H1 (cell line): Measurements from ENCODE around the gene MRPL28. TPM values are rescaled to one million over a fixed set of nuclear protein-coding genes. Genes with fewer than 3 reads are reported as not detected.

Experiments
- CTCF ChIA-PET: fragments of 300-600 bp; sonication (Branson Sonifier 250); formaldehyde crosslinking; loops from one replicate; lab custom pipeline; 2021; ENCODE audit not compliant: partially characterized antibody; lab: Charles Lee
- POLR2A ChIA-PET: fragments of 300-600 bp; sonication (Branson Sonifier 250); formaldehyde crosslinking; loops from one replicate; lab custom pipeline; 2021; ENCODE audit warnings: inconsistent platforms; ENCODE audit not compliant: partially characterized antibody; lab: Charles Lee
- DNase-seq, 2 experiments: peaks; one replicate each; pipeline versions ENCODE4 v3.0.0 to v3.0.0-alpha.2; 2010 to 2022; ENCODE audit warnings: low spot score in 2 of 2, low read depth in 1 of 2, mixed read lengths in 1 of 2
- FAIRE-seq: peaks from 2 replicates; lab custom pipeline; 2011; peaks lifted over from hg19 to GRCh38; lab: Jason Lieb, UNC
- H2AFZ ChIP-seq: 2 replicates; pipeline ENCODE4 v1.8.1; 2012; ENCODE audit warnings: low read length, inconsistent platforms
- H2AK5ac ChIP-seq: 2 replicates; pipeline ENCODE4 v1.6.1; 2013; ENCODE audit warnings: low read depth, low read length
- H2BK120ac ChIP-seq: replicated peaks from 2 replicates; pipeline ENCODE3; 2013; ENCODE audit warnings: low read depth, low read length, inconsistent platforms
- H2BK12ac ChIP-seq: 2 replicates; pipeline ENCODE4 v1.6.1; 2013; ENCODE audit warnings: low read depth, low read length
- H2BK15ac ChIP-seq: 2 replicates; pipeline ENCODE4 v1.6.1; 2013; ENCODE audit warnings: low read length
- H2BK20ac ChIP-seq: 2 replicates; pipeline ENCODE4 v1.6.1; 2013; ENCODE audit warnings: low read length
- H2BK5ac ChIP-seq: 2 replicates; pipeline ENCODE4 v1.6.1; 2013; ENCODE audit warnings: low read depth, low read length
- H3K14ac ChIP-seq: 2 replicates; pipeline ENCODE4 v1.6.1; 2013; ENCODE audit warnings: inconsistent platforms; ENCODE audit not compliant: insufficient read length
- H3K18ac ChIP-seq: 2 replicates; pipeline ENCODE4 v1.6.1; 2013; ENCODE audit warnings: low read length; ENCODE audit errors: extremely low read depth
- H3K23ac ChIP-seq: 2 replicates; pipeline ENCODE4 v1.6.1; 2013; ENCODE audit warnings: inconsistent platforms; ENCODE audit not compliant: insufficient read length
- H3K23me2 ChIP-seq: 2 replicates; pipeline ENCODE4 v1.6.1; 2013; ENCODE audit warnings: low read depth, low read length
- H3K27ac ChIP-seq: 2 replicates; pipeline ENCODE4 v1.6.1; 2011; ENCODE audit warnings: low read depth, low read length, inconsistent platforms
- H3K27me3 ChIP-seq, 4 experiments: replicated peaks in 1 of 4; 1 replicate in 1 of 4; 2 replicates in 3 of 4; pipeline versions ENCODE4 v1.6.1 to v1.8.1; 2011 to 2013; ENCODE audit warnings: low read length in 3 of 4, mild to moderate bottlenecking in 3 of 4, inconsistent platforms in 2 of 4, mixed read lengths in 2 of 4, moderate library complexity in 1 of 4; ENCODE audit not compliant: control insufficient read depth in 3 of 4, insufficient read depth in 3 of 4; ENCODE audit errors: extremely low read depth in 1 of 4
- H3K36me3 ChIP-seq, 4 experiments: 2 replicates each; pipeline versions ENCODE4 v1.6.1 to v1.8.1; 2011 to 2013; ENCODE audit warnings: mild to moderate bottlenecking in 4 of 4, low read length in 3 of 4, moderate library complexity in 2 of 4, control low read depth in 1 of 4, inconsistent platforms in 1 of 4; ENCODE audit not compliant: insufficient read depth in 4 of 4, control insufficient read depth in 2 of 4
- H3K4ac ChIP-seq: replicated peaks from 2 replicates; pipeline ENCODE3; 2013; ENCODE audit warnings: low read length, low read depth, mixed read lengths, inconsistent platforms; ENCODE audit not compliant: insufficient read length
- H3K4me1 ChIP-seq, 4 experiments: replicated peaks in 1 of 4; 1 replicate in 1 of 4; 2 replicates in 3 of 4; pipeline versions ENCODE4 v1.6.1 to v1.8.1; 2011 to 2013; ENCODE audit warnings: low read length in 3 of 4, inconsistent platforms in 2 of 4, mixed read lengths in 1 of 4; ENCODE audit not compliant: insufficient read depth in 4 of 4, control insufficient read depth in 3 of 4
- H3K4me2 ChIP-seq, 2 experiments: 2 replicates each; pipeline versions ENCODE4 v1.6.1 to v1.8.1; 2011 to 2013; ENCODE audit warnings: low read depth in 2 of 2, low read length in 2 of 2, control low read depth in 1 of 2, inconsistent platforms in 1 of 2, mild to moderate bottlenecking in 1 of 2; ENCODE audit not compliant: insufficient read depth in 1 of 2
- H3K4me3 ChIP-seq, 4 experiments: fragments of 200-600, 300-600 bp in 1 of 4; sonication (generic), shearing (Covaris generic), sonication (Bioruptor Twin) in 1 of 4; 2 replicates each; pipeline versions ENCODE4 v1.5.1 to v1.8.1; 2011 to 2016; ENCODE audit warnings: low read length in 4 of 4, low read depth in 3 of 4, control low read depth in 2 of 4, inconsistent platforms in 2 of 4, mild to moderate bottlenecking in 2 of 4, mixed read lengths in 1 of 4, moderate library complexity in 1 of 4; ENCODE audit not compliant: insufficient read depth in 2 of 4; ENCODE audit errors: extremely low read depth in 1 of 4
- H3K56ac ChIP-seq: replicated peaks from 2 replicates; pipeline ENCODE3; 2013; ENCODE audit warnings: low read depth, mild to moderate bottlenecking, mixed read lengths, low read length, inconsistent platforms; ENCODE audit not compliant: insufficient read length
- H3K79me1 ChIP-seq: 2 replicates; pipeline ENCODE4 v1.6.1; 2013; ENCODE audit warnings: low read depth, low read length, control low read depth
- H3K79me2 ChIP-seq, 2 experiments: 2 replicates each; pipeline versions ENCODE4 v1.6.1 to v1.8.1; 2012 to 2013; ENCODE audit warnings: low read length in 2 of 2, mild to moderate bottlenecking in 2 of 2, inconsistent platforms in 1 of 2; ENCODE audit not compliant: insufficient read depth in 2 of 2, control insufficient read depth in 1 of 2
- H3K9ac ChIP-seq, 4 experiments: replicated peaks in 1 of 4; 1 replicate in 1 of 4; 2 replicates in 3 of 4; pipeline versions ENCODE4 v1.6.1 to v1.8.1; 2011 to 2013; ENCODE audit warnings: low read depth in 3 of 4, low read length in 3 of 4, control low read depth in 2 of 4, mild to moderate bottlenecking in 2 of 4, moderate library complexity in 2 of 4, inconsistent platforms in 1 of 4; ENCODE audit errors: extremely low read depth in 1 of 4
- H3K9me3 ChIP-seq, 2 experiments: 2 replicates each; pipeline versions ENCODE4 v1.6.1 to v1.8.1; 2012 to 2013; ENCODE audit warnings: mild to moderate bottlenecking in 2 of 2, moderate library complexity in 2 of 2, control low read depth in 1 of 2, inconsistent platforms in 1 of 2, low read depth in 1 of 2, low read length in 1 of 2, mixed read lengths in 1 of 2; ENCODE audit not compliant: insufficient read depth in 2 of 2
- H4K20me1 ChIP-seq, 2 experiments: replicated peaks in 1 of 2; 2 replicates each; pipeline versions ENCODE3 to v1.8.1; 2011 to 2013; ENCODE audit warnings: inconsistent platforms in 2 of 2, low read length in 2 of 2, mild to moderate bottlenecking in 1 of 2; ENCODE audit not compliant: insufficient read depth in 2 of 2, control insufficient read depth in 1 of 2
- H4K5ac ChIP-seq: 2 replicates; pipeline ENCODE4 v1.6.1; 2013; ENCODE audit warnings: low read length, low read depth, mixed read lengths, inconsistent platforms; ENCODE audit not compliant: insufficient read length
- H4K8ac ChIP-seq: 2 replicates; pipeline ENCODE4 v1.8.0; 2013; ENCODE audit warnings: mild to moderate bottlenecking, moderate library complexity, low read length, inconsistent platforms; ENCODE audit not compliant: insufficient read depth; ENCODE audit errors: extremely low read depth
- H4K91ac ChIP-seq: replicated peaks from 2 replicates; pipeline ENCODE3; 2013; ENCODE audit warnings: low read length, mixed read lengths, inconsistent platforms; ENCODE audit not compliant: insufficient read length
- BRCA1 ChIP-seq: IDR thresholded peaks from 2 replicates; pipeline ENCODE4 v1.6.1; 2012; ENCODE audit warnings: low read depth, low read length, improper control_type of control experiment
- JUND ChIP-seq: IDR thresholded peaks from 2 replicates; pipeline ENCODE4 v1.6.1; 2011; ENCODE audit warnings: mild to moderate bottlenecking, improper control_type of control experiment, low read length
- PHF8 ChIP-seq: fragments of 200-600 bp; sonication (generic); conservative IDR thresholded peaks from 2 replicates; pipeline ENCODE4 v1.7.1; 2012; ENCODE audit warnings: low read depth, mild to moderate bottlenecking, inconsistent platforms, low read length, moderate library complexity
- SIX5 ChIP-seq: IDR thresholded peaks from 2 replicates; pipeline ENCODE4 v1.6.1; 2011; ENCODE audit warnings: mild to moderate bottlenecking, low read depth, low read length
- SUZ12 ChIP-seq: fragments of 200-600 bp; sonication (generic); IDR thresholded peaks from 2 replicates; pipeline ENCODE4 v1.6.1; 2012; ENCODE audit warnings: mild to moderate bottlenecking, inconsistent platforms, low read length, moderate library complexity, mixed read lengths
- TEAD4 ChIP-seq: IDR thresholded peaks from 2 replicates; pipeline ENCODE4 v1.6.1; 2012; ENCODE audit warnings: low read depth, low read length, inconsistent platforms, mixed read lengths
- WGBS, 2 experiments: shearing (Covaris generic) in 1 of 2; methylation state at CpG; one replicate each; pipeline versions ENCODE4 v1.1.6 to v1.1.7; 2013 to 2015; ENCODE audit warnings: low lambda C conversion rate in 2 of 2, mixed read lengths in 2 of 2, inconsistent platforms in 1 of 2, low coverage in 1 of 2, missing lambda C conversion rate in 1 of 2; ENCODE audit not compliant: insufficient replicate concordance in 2 of 2, insufficient coverage in 1 of 2, insufficient read length in 1 of 2; ENCODE audit errors: extremely low coverage in 1 of 2, missing lambda C conversion rate in 1 of 2; 5-methylcytosine and 5-hydroxymethylcytosine counted together
- polyA plus RNA-seq, 7 experiments: library from polyadenylated mRNA; depleted of rRNA in 3 of 7; stranded (reverse) in 5 of 7; unstranded in 2 of 7; fragments of >200 nt in 5 of 7; fragments of 200-250 nt in 2 of 7; gene quantifications; 1 replicate in 5 of 7; 2 replicates in 1 of 7; 4 replicates in 1 of 7; pipeline versions ENCODE4 v1.2.1 to v1.2.3, GENCODE V29; 2011 to 2013; ENCODE audit warnings: missing spikeins in 2 of 7, mixed read lengths in 2 of 7
- total RNA-seq: library from RNA; stranded (reverse); fragmentation: NEBNext Ultra II Directional; extraction: Animal tissue kit (Norgen Biotek cat#: 25700); gene quantifications from 2 replicates; pipeline ENCODE4 v1.2.1, GENCODE V29; 2021

Gene MRPL28
- total and polyA plus RNA-seq, 2 of the 8 experiments (the other 6 are each of a cell fraction or from before 2014, with no cell fraction given) = 88.9 to 188 TPM

DNA sequence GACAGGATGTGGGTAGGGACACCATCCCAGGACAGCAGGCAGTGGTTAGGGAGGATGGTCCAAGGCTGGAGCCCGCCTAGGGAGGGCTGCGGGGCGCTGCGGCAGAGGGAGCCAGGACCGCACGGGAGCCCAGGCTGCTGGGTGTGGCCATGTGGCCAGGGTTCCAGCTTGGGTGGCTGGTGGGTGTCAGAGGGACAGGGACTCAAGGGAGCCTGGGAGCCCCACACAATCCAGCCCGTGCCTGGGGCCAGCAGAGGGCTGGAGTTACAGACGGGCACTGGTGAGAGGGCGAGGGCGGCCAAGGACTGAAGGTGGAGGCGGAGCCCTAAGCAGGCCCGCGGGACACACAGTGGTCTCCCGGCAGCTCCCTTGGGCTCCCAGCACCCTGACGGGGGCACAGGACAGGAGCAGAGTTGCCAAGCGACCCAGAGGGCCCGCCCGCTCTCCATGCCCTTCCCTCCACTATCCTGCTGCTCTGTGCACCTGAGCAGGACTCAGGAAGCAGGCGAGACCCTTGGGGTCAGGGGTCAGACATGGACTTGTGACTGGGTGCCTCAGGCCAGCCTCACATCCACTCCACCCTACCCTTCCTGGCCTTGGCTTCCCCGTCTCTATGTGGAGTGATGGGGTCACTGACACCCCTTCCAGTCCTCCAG lies 7.1 kb downstream of the MRPL28 start:
- H4K91ac ChIP-seq = no peak overlapping the region
- no peak overlapping the region; the same call in 1 of the 2 replicates for H2BK5ac ChIP-seq
- DNase-seq (no peak), FAIRE-seq (no peak)
- no peak overlapping the region for H2BK20ac ChIP-seq
- H3K36me3 ChIP-seq = peaks cover 2 to 11% (median 10%) of the 10 kb centered on the region in 4 experiments; a peak in 5 of 8 replicates
- H3K23ac ChIP-seq = no peak overlapping the region
- no peak overlapping the region for H3K14ac ChIP-seq
- no peaks in the 10 kb centered on the region for H3K79me1 ChIP-seq
- H2AK5ac ChIP-seq = no peak overlapping the region
- no peak overlapping the region for H2BK12ac ChIP-seq
- H3K18ac ChIP-seq = no peak overlapping the region
- H3K56ac ChIP-seq = no peak overlapping the region
- H2AFZ ChIP-seq = no peak overlapping the region
- POLR2A ChIA-PET = interaction anchor here (1.3 to 2.4 kb wide), 5 partner anchors 9 to 135 kb away, joined by 3 to 7 read pairs (median 5); partner anchors contain the start of gene AXIN1
- no peaks in the 10 kb centered on the region for H3K23me2 ChIP-seq
- peaks cover 0 to 3% of the 10 kb centered on the region in 2 experiments for H4K20me1 ChIP-seq
- H3K27ac ChIP-seq = no peak overlapping the region
- WGBS, 2 experiments = 86% methylated on average over 20 of the region's 20 CpGs; no CpG with 5 or more reads in 1 of the 2 experiments
- no peak overlapping the region for H2BK120ac ChIP-seq
- H4K5ac ChIP-seq = no peak overlapping the region
- no peaks in the 10 kb centered on the region for H3K79me2 ChIP-seq
- no peak overlapping the region for H3K4ac ChIP-seq
- no peak overlapping the region for H3K4me3 ChIP-seq
- no peak overlapping the region; the same call in 1 of the 2 replicates for H2BK15ac ChIP-seq
- H3K4me2 ChIP-seq = no peak overlapping the region
- no peaks in the 10 kb centered on the region for H3K27me3 ChIP-seq
- H4K8ac ChIP-seq = no peak overlapping the region; the same call in 1 of the 2 replicates
- CTCF ChIA-PET = interaction anchor here (1.2 to 2.7 kb wide), 17 partner anchors 16 to 298 kb away, joined by 3 to 15 read pairs (median 6); partner anchors contain the start of gene ARHGDIG
- H3K9ac ChIP-seq = peak overlapping the region in 1 of 4 experiments; percentile 1; a peak in 1 of 7 replicates
- no peaks in the 10 kb centered on the region for H3K9me3 ChIP-seq
- no peaks in the 10 kb centered on the region; a peak in 2 of 7 replicates for H3K4me1 ChIP-seq
- no peak for TF ChIP-seq SIX5
- no peak for TF ChIP-seq JUND
- no peak for TF ChIP-seq BRCA1
- no peak for TF ChIP-seq PHF8
- no peak for TF ChIP-seq SUZ12
- no peak for TF ChIP-seq TEAD4
